Measurements from ENCODE around the gene SFXN4. TPM values are rescaled to one million over a fixed set of nuclear protein-coding genes. Genes with fewer than 3 reads are reported as not detected.

Gene SFXN4
- total and polyA plus RNA-seq, 2 of the 13 experiments (the other 11 are each of a cell fraction or from before 2014, with no cell fraction given): 47.7 to 64.9 TPM

- TF ChIP-seq ZNF33A (CRISPR knock-in tag; IDR thresholded peaks at IDR 0.05; ENCODE audit: borderline replicate concordance) (no peak), ZFP36L2 (CRISPR knock-in tag; IDR thresholded peaks at IDR 0.05) (no peak), SETDB1 (CRISPR knock-in tag; IDR thresholded peaks at IDR 0.05; ENCODE audit: borderline replicate concordance) (no peak), MIER2 (CRISPR knock-in tag; IDR thresholded peaks at IDR 0.05) (peak; percentile 59; the same call in 1 of the 2 replicates), ZNF605 (CRISPR knock-in tag; IDR thresholded peaks at IDR 0.05) (0 out of 2 replicates have a peak, but pooled peaks have one; percentile 35), JDP2 (CRISPR knock-in tag; IDR thresholded peaks at IDR 0.05; ENCODE audit: borderline replicate concordance) (no peak), ARNT (IDR thresholded peaks at IDR 0.05) (no peak), ZHX1 (CRISPR knock-in tag; IDR thresholded peaks at IDR 0.05; ENCODE audit: low read depth) (peak; percentile 75), CBX1 (IDR thresholded peaks at IDR 0.05; ENCODE audit: low read depth) (no peak), NCOA5 (CRISPR knock-in tag; IDR thresholded peaks at IDR 0.05) (no peak), NR2F1 (CRISPR knock-in tag; IDR thresholded peaks at IDR 0.05) (peak; percentile 23 to 38; a peak in 3 of 4 replicates), ETS1 (CRISPR knock-in tag; IDR thresholded peaks at IDR 0.05) (no peak), ZBTB20 (CRISPR knock-in tag; IDR thresholded peaks at IDR 0.05; ENCODE audit: borderline replicate concordance, low read depth) (peak; percentile 77; the same call in 1 of the 2 replicates), NRL (CRISPR knock-in tag; IDR thresholded peaks at IDR 0.05; ENCODE audit: borderline replicate concordance) (no peak), ZNF383 (CRISPR knock-in tag; IDR thresholded peaks at IDR 0.05; ENCODE audit: borderline replicate concordance) (no peak), ZEB1 (IDR thresholded peaks at IDR 0.05; ENCODE audit: insufficient replicate concordance, low read depth) (peak; percentile 67), ZXDC (CRISPR knock-in tag; IDR thresholded peaks at IDR 0.05) (no peak), PAF1 (CRISPR knock-in tag; IDR thresholded peaks at IDR 0.05) (no peak), NCOA2 (CRISPR knock-in tag; IDR thresholded peaks at IDR 0.05) (peak; percentile 95), ZNF333 (CRISPR knock-in tag; IDR thresholded peaks at IDR 0.05; ENCODE audit: borderline replicate concordance) (no peak), KDM6A (CRISPR knock-in tag; IDR thresholded peaks at IDR 0.05; ENCODE audit: low read depth) (peak; percentile 68; the same call in 1 of the 2 replicates), ZNF564 (CRISPR knock-in tag; IDR thresholded peaks at IDR 0.05) (0 out of 2 replicates have a peak, but pooled peaks have one; percentile 33), ZNF253 (CRISPR knock-in tag; IDR thresholded peaks at IDR 0.05; ENCODE audit: borderline replicate concordance) (no peak), ZBTB43 (CRISPR knock-in tag; conservative IDR thresholded peaks at IDR 0.05) (peak; percentile 95)
These were observed 45.1 kb downstream of the SFXN4 start (continued) for GRCh38 chr10:119120413-119120867.
